ENCODE results near the gene CLEC7A.

The CLEC7A gene

DNA sequence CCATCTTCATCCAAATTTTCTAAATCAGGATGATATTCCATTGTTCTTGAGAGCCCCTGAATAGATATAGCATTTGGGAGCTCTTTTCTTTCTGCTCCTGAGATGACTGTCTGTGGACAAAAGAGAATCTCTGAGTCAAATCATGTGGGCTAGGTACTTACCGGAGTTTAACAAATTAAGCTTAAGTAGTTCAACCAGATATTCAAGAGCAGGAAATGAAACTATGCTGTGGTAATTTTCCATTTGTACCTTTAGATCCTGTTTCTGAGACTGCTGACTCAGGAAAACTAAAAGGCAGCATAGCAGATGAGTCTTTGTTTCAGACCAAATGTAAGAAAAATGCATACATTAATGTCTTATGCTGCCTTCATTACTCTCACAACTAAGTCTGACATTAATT lies at the start of gene CLEC7A:
Gene CLEC7A, minus strand, starts transcription at position 158 of the 400 bp plus-strand sequence. Its CDS starts 117 bp downstream, at position 41.
- no peak for DNase-seq (ENCODE audit: low read depth)

GRCh38 chr12:10179776-10180181 lies 49.8 kb upstream of the CLEC7A start:
- DNase-seq (ENCODE audit: low read depth): no peak

GRCh38 chr12:10178821-10179220 lies 48.8 kb upstream of the CLEC7A start, which contains the start of gene TMEM52B:
TMEM52B (plus strand) TSS chr12:10179032; CDS start chr12:10179575, 543 bp downstream.
- no peak for DNase-seq (ENCODE audit: low read depth)

DNA sequence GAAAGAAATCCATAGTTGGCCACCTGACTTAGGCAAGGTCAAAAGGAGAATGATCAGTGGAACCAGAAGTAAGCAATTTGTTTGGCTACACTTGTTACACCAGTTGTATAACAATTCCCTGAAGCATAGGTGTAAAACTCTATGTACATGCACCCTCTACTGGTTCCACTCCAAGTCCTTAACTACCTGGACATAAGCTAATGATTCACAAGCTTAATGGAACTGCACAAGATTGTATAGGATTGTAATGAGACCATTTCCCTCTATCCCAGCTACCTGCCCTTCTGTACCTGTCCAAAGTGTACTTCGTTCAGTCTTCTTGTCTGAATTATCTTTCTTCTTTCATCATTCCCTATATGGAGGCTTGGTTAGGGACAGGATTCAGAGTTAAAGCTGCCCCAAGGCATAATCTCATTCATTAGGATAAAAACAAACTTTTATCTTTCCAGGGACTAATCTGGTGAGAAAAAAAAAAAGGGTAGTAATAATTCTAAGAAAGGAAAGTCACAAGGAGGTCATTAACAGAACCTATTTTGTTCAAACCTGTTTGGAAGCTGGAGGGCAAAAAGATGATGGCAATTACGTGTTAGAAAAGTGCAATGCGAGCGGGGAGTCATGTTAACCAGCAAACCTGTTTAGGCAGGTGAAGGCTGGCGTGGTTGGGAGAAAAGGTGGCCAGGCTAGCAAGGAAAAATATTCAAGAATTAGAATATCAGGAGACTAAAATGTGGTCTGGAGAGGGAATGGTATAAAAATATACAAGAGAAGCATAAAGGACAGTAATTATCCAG lies 46.0 kb upstream of the CLEC7A start:
- no peak for DNase-seq (ENCODE audit: low read depth)

DNA sequence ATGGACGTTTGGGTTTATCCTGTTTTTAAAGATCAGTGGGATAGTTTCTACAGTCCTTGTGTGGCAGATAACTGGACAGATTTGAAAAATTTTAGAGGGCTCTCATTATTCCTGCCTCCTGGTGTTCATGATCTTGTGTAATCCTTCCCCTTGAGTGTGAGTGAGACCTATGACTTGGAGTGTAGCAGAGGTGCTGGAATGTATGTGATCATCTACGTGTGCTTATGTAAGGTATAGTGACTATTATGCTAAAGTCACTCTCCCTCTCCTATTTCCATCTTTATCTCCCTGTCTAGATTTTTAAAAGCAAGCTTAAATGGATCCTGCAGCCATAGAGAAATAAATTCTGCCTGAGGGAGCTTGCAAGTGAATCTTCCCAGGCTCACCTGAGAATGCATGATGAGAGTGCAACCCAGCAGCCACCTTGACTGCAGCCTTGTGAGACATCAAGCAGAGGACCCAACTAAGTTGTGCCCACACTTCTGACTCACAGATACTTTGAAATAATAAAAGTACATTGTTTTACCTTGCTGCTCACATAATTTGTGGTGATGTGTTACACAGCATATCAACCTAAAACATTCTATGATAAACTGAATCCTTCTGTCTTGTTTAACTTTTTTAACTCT lies 45.1 kb upstream of the CLEC7A start:
- no peak for DNase-seq (ENCODE audit: low read depth)

- no peak for DNase-seq (ENCODE audit: low read depth)
Measured at GRCh38 chr12:10171973-10172728, 42.2 kb upstream of the CLEC7A start, which contains the start of gene OLR1. OLR1 (minus strand) TSS chr12:10172132; CDS start chr12:10172077, 55 bp downstream.

GRCh38 chr12:10170216-10170615 lies 40.2 kb upstream of the CLEC7A start:
- peak; percentile 44 for DNase-seq (ENCODE audit: low read depth)

DNA sequence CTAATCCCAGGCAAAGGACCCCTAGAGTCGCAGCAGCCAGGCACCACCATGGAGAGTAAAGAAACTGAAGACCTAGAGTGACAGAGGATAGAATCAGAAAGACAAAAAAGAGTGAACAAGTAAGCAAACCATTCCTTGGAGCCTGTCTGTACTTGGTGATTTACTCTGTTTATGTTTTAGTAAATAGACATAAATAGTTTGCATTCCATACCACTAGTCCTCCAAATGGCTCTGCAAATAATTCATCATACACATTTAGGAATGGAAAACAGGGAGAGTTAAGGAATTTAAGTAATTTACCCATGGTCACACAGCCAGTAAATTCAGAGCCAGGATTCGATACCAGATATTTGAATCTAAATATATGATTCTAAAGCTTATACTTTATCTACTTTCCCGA lies 39.1 kb upstream of the CLEC7A start:
- DNase-seq (ENCODE audit: low read depth): no peak

- DNase-seq (ENCODE audit: low read depth): no peak
Measured at GRCh38 chr12:10167599-10167998, 37.6 kb upstream of the CLEC7A start.

- DNase-seq (ENCODE audit: low read depth): no peak
Measured at GRCh38 chr12:10165421-10165820, 35.4 kb upstream of the CLEC7A start.

DNA sequence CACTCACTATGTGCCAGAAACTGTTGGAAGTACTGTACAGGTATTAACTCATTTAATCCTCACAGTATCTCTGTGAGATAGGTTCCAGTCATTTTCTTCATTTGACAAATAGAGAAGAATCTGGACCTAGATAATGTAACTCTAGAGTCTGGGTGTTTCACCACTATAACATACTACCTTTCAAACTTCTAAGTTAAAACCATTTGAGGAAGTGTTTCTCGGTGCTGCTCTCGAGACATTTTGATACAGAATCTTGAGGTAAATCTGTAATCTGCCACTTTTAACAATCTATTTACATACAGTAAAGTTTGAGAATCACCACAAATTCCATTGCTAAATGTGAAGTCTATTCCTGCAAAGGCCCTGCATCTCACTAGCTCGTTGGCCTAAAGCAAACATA lies 33.1 kb upstream of the CLEC7A start:
- no peak for DNase-seq (ENCODE audit: low read depth)

DNA sequence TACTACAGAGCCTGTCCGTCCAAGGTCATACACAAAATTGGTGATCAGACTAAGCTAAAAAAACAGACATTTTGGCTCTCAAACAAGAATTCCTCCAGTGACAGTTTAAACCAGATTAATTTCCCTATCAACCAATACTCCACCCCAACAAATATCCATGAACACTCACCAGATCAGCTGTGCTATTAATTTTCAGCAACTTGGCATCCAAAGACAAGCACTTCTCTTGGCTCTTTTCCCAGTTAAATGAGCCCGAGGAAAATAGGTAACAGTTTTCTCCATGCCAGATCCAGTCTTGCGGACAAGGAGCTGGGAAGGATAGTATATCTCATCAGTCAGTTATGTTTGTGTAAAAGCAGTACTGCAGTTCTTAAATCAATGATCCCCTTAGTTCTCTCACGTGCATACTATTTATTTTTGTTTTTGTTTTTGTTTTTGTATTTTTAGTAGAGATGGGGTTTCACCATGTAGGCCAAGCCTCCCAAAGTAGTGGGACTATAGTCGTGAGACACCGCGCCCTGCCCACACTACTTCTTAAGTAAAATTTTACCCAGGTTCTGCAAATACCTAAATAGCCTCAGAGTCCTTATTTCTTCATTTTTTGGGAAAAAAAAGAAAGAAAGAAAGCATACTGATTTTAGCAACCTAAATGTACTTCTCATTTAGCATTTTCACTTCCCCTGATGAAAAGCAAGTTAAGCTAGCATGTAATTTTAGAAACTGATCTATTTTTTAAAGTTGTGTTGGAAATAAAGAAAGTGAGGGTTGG lies 30.8 kb upstream of the CLEC7A start:
- DNase-seq (ENCODE audit: low read depth): no peak

GRCh38 chr12:10159280-10159679 lies 29.3 kb upstream of the CLEC7A start:
- no peak for DNase-seq (ENCODE audit: low read depth)

DNA sequence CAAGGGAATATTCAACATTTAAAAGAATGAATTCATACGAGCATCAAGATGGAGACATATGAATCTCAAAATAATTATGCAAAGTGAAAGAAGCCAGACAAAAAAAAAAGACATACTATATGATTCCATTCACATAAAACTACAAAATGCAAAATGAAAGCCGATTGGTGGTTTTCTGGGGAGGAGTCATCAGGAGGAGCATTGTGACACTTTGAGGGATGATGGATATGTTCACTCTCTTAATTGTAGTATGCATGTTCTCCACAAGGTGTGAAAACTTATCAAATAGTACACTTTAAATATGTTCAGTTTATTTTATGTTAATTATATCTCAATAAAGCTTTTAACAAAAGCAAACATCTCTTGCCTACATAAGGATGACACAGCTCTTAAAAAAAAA lies 28.4 kb upstream of the CLEC7A start:
- no peak for DNase-seq (ENCODE audit: low read depth)

DNA sequence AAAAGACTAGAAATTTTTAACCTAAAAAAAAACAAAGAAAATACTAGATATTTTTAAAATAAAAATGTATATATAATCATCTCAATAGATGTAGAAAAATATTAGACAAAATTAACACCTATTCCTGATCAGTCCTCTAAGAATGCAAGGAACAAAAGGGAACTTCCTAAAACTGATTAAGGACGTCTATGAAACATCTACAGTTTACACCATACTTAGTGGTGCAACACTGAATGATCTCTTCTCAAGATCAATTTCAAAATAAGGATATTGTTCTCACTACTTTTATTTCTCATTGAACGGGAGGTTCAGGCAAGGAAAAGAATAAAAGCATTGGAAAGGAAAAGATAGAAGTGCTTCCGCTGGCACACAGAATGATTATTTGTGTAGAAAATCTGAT lies 26.0 kb upstream of the CLEC7A start:
- no peak for DNase-seq (ENCODE audit: low read depth)

DNA sequence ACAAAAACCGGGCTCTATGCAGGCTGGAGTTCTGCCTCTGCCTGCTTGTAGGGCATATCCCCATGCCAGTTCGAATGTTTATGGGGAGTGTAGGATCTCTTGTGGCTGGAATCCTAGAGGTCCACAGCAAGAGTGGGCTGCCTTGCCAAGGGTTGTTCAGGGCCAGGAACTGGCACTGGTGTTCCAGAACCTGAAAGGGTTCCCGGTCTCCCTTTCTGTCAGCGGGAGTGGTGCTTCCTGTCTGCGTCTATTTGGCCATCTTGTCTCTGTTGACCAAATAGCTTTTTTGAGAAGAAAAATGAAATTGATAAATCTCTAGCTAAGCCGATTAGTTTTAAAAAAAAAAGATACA lies 24.1 kb upstream of the CLEC7A start:
- DNase-seq (ENCODE audit: low read depth): no peak

- DNase-seq (ENCODE audit: low read depth): peak; percentile 44
Measured at GRCh38 chr12:10153271-10154144, 23.5 kb upstream of the CLEC7A start.

DNA sequence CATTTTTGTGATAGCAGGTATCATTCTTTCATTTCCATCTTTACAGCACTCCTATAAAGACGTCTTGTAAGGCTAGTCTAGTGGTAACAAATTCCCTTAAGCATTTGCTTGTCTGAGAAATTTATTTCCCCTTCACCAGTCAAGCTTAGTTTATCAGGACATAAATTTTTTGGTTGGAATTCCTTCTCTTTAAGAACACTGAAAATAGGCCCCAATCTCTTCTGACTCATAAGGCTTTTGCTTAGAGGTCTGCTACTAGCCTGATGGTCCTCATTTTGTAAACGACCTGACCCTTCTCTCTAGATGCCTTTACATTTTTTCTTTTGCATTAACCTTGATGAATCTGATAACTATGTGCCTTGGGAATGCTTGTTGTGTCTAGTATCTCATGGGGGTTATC lies 21.6 kb upstream of the CLEC7A start:
- no peak for DNase-seq (ENCODE audit: low read depth)

DNA sequence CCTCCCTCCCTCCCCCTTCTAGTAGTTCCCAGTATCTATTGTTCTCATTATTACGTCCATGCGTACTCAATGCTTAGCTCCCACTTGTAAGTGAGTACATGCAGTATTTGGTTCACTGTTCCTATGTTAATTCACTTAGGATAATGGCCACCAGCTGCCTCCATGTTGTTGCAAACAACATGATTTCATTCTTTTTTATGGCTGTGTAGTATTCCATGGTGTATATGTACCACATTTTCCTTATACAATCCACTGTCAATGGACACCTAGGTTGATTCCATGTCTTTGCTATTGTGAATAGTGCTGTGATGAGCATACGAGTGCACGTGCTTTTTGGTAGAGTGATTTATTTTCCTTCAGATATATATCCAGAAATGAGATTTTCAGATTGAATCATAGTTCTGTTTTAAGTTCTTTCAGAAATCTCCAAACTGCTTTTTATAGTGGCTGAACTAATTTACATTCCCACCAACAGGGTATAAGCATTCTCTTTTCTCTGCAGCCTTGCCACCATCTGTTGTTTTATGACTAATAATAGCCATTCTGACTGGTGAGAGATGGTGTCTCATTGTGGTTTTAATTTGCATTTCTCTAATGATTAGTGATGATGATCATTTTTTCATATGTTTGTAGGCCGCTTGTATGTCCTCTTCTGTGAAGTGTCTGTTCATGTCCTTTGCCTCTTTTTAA lies 17.9 kb upstream of the CLEC7A start:
- peak; percentile 31 for DNase-seq (ENCODE audit: low read depth)

- DNase-seq (ENCODE audit: low read depth): no peak
Measured at GRCh38 chr12:10142976-10143589, 13.1 kb upstream of the CLEC7A start.
